B cell (primary cell): ENCODE data around the gene STRBP.

Experiments used
- EZH2 ChIP-seq: IDR thresholded peaks from 2 replicates; pipeline ENCODE4 v1.6.1; 2012; ENCODE audit warnings: borderline replicate concordance, low read depth, mild to moderate bottlenecking, moderate library complexity, low read length; ENCODE audit not compliant: insufficient read depth, poor library complexity, severe bottlenecking
- TF ChIP-seq, protein P1 (sequence below): fragments of 200-600 bp; IDR thresholded peaks from one replicate; pipeline ENCODE4 v1.8.0; 2022; ENCODE audit warnings: antibody characterized with exemption, mild to moderate bottlenecking

DNA sequence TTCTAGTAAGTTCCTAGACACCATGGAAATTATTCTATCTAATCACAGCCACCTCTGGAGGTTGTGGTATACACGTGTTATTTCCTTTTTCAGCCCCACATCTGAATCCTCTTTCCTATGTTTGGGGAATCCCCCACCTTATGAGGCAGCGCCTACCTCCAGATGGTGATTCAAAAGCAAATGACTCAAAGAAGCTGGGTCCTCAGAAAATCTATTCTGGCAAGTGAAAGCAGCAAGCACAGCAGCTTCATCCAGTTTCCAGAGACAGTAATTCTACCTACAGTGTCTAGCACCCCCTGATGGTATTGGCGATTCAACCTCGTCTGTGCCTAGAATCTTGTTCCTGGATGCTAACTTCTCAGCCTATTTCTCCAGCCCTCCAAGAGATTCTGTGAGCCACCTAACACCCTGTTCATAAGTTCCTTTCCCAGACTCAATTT lies 43.0 kb downstream of the STRBP start:
- TF ChIP-seq, protein P1, sequence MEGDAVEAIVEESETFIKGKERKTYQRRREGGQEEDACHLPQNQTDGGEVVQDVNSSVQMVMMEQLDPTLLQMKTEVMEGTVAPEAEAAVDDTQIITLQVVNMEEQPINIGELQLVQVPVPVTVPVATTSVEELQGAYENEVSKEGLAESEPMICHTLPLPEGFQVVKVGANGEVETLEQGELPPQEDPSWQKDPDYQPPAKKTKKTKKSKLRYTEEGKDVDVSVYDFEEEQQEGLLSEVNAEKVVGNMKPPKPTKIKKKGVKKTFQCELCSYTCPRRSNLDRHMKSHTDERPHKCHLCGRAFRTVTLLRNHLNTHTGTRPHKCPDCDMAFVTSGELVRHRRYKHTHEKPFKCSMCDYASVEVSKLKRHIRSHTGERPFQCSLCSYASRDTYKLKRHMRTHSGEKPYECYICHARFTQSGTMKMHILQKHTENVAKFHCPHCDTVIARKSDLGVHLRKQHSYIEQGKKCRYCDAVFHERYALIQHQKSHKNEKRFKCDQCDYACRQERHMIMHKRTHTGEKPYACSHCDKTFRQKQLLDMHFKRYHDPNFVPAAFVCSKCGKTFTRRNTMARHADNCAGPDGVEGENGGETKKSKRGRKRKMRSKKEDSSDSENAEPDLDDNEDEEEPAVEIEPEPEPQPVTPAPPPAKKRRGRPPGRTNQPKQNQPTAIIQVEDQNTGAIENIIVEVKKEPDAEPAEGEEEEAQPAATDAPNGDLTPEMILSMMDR: peak; percentile 72
- no peak for TF ChIP-seq EZH2
